ENCODE data around the gene AADAC.
A peak's percentile ranks its signal among the peaks of the same experiment; 100 is the strongest.

Gene AADAC

DNA sequence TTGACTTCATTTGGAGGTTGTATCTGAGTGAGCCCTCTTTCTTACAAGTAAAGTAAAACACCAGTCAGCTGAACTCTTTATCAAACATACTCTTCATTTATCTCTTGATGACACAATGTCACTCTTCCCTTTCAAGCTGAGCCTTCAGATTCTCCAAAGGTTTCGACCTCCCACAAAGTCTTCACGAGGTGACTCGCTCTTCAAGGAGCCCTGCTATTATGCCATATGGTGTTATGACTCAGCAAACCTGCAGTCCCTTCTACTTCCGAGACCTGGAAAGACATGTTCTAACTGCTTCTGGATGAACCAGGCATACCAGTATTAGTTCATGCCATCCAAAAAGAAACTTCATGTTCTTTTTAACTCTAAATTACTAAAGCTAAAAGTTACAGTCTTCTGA, 23.1 kb downstream of the AADAC start:
- Histone ChIP-seq H3K36me3 (ENCODE audit: insufficient read depth) (no peaks in the 10 kb centered on the region), H3K79me2 (ENCODE audit: insufficient read depth, low read depth) (no peaks in the 10 kb centered on the region), H3K4me3 (IDR thresholded peaks at IDR 0.05; ENCODE audit: insufficient read depth, low read depth, low read length) (no peak overlapping the region), H3K4me2 (no peak overlapping the region), H3K27me3 (ENCODE audit: insufficient read depth, low read depth) (no peaks in the 10 kb centered on the region), H2AFZ (ENCODE audit: low read depth) (no peak overlapping the region), H4K20me1 (ENCODE audit: insufficient read depth) (no peaks in the 10 kb centered on the region), H3K4me1 (ENCODE audit: low read depth, poor library complexity, severe bottlenecking) (peaks cover 17% of the 10 kb centered on the region), H3K9ac (no peak overlapping the region), H3K27ac (no peak overlapping the region)
- TF ChIP-seq, protein P1, sequence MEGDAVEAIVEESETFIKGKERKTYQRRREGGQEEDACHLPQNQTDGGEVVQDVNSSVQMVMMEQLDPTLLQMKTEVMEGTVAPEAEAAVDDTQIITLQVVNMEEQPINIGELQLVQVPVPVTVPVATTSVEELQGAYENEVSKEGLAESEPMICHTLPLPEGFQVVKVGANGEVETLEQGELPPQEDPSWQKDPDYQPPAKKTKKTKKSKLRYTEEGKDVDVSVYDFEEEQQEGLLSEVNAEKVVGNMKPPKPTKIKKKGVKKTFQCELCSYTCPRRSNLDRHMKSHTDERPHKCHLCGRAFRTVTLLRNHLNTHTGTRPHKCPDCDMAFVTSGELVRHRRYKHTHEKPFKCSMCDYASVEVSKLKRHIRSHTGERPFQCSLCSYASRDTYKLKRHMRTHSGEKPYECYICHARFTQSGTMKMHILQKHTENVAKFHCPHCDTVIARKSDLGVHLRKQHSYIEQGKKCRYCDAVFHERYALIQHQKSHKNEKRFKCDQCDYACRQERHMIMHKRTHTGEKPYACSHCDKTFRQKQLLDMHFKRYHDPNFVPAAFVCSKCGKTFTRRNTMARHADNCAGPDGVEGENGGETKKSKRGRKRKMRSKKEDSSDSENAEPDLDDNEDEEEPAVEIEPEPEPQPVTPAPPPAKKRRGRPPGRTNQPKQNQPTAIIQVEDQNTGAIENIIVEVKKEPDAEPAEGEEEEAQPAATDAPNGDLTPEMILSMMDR (conservative IDR thresholded peaks at IDR 0.05; ENCODE audit: low read depth, low read length) = no peak

DNA sequence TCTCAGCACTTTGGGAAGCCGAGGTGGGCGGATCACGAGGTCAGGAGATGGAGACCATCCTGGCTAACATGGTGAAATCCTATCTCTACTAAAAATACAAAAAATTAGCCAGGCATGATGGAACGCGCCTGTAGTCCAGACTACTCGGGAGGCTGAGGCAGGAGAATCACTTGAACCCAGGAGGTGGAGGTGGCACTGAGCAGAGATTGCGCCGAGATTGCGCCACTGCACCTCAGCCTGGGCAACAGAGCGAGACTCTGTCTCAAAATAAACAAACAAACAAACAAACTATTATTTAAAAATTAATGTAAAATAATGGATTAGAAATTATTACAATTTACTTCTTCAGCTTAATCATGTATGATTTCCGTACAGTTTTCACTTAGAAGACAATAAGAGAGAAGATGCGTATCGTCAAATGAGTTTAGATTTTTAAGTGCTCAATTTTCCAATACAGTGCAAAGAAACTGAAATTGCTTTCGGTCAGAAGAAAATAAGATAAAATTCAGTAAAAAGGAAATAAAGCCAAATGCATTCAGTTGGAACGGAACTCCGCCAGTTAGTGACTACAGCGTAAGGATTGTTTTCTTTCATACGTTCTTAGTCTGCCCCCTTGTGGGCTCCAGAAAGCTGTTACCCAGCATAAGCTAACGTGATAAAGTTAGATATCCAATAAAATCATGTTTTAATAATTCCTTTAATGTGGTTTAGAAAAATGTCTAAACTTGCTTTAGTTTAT, 24.8 kb downstream of the AADAC start:
- no peak overlapping the region for H3K4me2 ChIP-seq
- no peaks in the 10 kb centered on the region for H3K79me2 ChIP-seq (ENCODE audit: insufficient read depth, low read depth)
- H4K20me1 ChIP-seq (ENCODE audit: insufficient read depth) = no peaks in the 10 kb centered on the region
- H2AFZ ChIP-seq (ENCODE audit: low read depth) = no peak overlapping the region
- TF ChIP-seq, protein P1 (conservative IDR thresholded peaks at IDR 0.05; ENCODE audit: low read depth, low read length) = peak; percentile 91
- H3K4me3 ChIP-seq (IDR thresholded peaks at IDR 0.05; ENCODE audit: insufficient read depth, low read depth, low read length) = no peak overlapping the region
- peaks cover 21% of the 10 kb centered on the region for H3K4me1 ChIP-seq (ENCODE audit: low read depth, poor library complexity, severe bottlenecking)
- H3K9ac ChIP-seq = no peak overlapping the region
- no peaks in the 10 kb centered on the region for H3K27me3 ChIP-seq (ENCODE audit: insufficient read depth, low read depth)
- no peak overlapping the region for H3K27ac ChIP-seq
- no peaks in the 10 kb centered on the region for H3K36me3 ChIP-seq (ENCODE audit: insufficient read depth)

DNA sequence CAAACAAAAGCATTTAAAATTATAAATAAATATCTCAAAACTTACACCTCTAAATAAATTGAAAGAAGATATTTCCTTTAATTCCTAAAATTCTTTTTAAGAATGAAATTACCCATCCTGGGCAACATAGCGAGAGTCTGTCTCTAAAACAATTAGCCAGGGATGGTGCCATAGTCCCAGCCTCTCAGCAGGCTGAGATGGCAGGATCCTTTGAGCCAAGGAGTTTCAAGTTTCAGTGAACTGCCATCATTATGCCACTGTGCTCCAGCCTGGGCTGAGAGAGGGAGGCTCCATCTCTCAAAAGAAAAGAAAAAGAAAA, 25.4 kb downstream of the AADAC start:
- H3K27me3 ChIP-seq (ENCODE audit: insufficient read depth, low read depth) = no peaks in the 10 kb centered on the region
- no peak overlapping the region for H3K9ac ChIP-seq
- H3K4me3 ChIP-seq (IDR thresholded peaks at IDR 0.05; ENCODE audit: insufficient read depth, low read depth, low read length) = no peak overlapping the region
- H3K4me1 ChIP-seq (ENCODE audit: low read depth, poor library complexity, severe bottlenecking) = peaks cover 21% of the 10 kb centered on the region
- H2AFZ ChIP-seq (ENCODE audit: low read depth) = no peak overlapping the region
- no peaks in the 10 kb centered on the region for H4K20me1 ChIP-seq (ENCODE audit: insufficient read depth)
- no peak overlapping the region for H3K4me2 ChIP-seq
- no peaks in the 10 kb centered on the region for H3K79me2 ChIP-seq (ENCODE audit: insufficient read depth, low read depth)
- TF ChIP-seq, protein P1 (conservative IDR thresholded peaks at IDR 0.05; ENCODE audit: low read depth, low read length) = peak; percentile 17; the same call in 1 of the 2 replicates
- H3K36me3 ChIP-seq (ENCODE audit: insufficient read depth) = no peaks in the 10 kb centered on the region
- no peak overlapping the region for H3K27ac ChIP-seq

DNA sequence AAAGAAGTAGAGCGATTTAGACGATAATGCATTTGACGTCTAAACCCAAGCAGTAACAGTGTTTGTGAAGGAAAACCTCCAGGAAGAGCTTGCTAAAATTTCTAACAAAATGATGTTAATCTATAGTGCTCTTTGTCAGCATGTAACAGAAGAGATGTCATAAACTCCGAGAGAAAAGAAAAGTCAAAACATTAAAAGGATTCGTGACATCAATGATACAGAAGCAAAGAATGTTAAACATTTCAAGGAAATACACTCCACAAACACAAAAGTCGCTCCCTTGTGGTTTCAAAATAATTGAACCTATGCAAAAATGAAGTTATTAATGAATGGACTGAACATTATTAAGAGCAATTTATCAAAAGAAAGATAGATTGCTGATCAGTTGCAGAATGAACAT, 27.9 kb downstream of the AADAC start:
- Histone ChIP-seq H3K4me3 (IDR thresholded peaks at IDR 0.05; ENCODE audit: insufficient read depth, low read depth, low read length) (no peak overlapping the region), H3K79me2 (ENCODE audit: insufficient read depth, low read depth) (no peaks in the 10 kb centered on the region), H4K20me1 (ENCODE audit: insufficient read depth) (no peaks in the 10 kb centered on the region), H3K9ac (no peak overlapping the region), H3K27ac (no peak overlapping the region), H3K4me2 (no peak overlapping the region), H3K36me3 (ENCODE audit: insufficient read depth) (no peaks in the 10 kb centered on the region), H3K27me3 (ENCODE audit: insufficient read depth, low read depth) (no peaks in the 10 kb centered on the region), H2AFZ (ENCODE audit: low read depth) (no peak overlapping the region), H3K4me1 (ENCODE audit: low read depth, poor library complexity, severe bottlenecking) (peaks cover 10% of the 10 kb centered on the region)
- TF ChIP-seq, protein P1 (conservative IDR thresholded peaks at IDR 0.05; ENCODE audit: low read depth, low read length) = no peak
